ENCODE measurements around the gene TCF21.
"Not testable (repeated sequence)": the region's sequence is repeated elsewhere in the genome, so short reads cannot be mapped to it uniquely, and the experiment has no call there.

GRCh38 chr6:133861337-133861736 is 27.6 kb upstream of the TCF21 start:
- TF ChIP-seq POLR2AphosphoS5 (IDR thresholded peaks at IDR 0.05; ENCODE audit: borderline replicate concordance, low read depth, low read length); EZH2 (IDR thresholded peaks at IDR 0.05); FOXP2 (optimal IDR thresholded peaks at IDR 0.05; ENCODE audit: control extremely low read depth, extremely low read length, insufficient read depth): not testable (repeated sequence)

Data from SK-N-MC (cell line).